DOHH2 (cell line): ENCODE data around the gene TM9SF4.

ENCODE experiments used
- H3F3A ChIP-seq: fragments of 200-600 bp; sonication (generic), shearing (Covaris generic); 2 replicates; pipeline ENCODE4 v1.6.0; 2016; ENCODE audit warnings: antibody characterized with exemption, mild to moderate bottlenecking; ENCODE audit not compliant: control insufficient read depth, insufficient read depth
- H3K27ac ChIP-seq: fragments of 200-600 bp; sonication (generic); 2 replicates; pipeline ENCODE4 v1.5.1; 2014; ENCODE audit warnings: low read depth, mild to moderate bottlenecking, low read length, moderate library complexity
- H3K27me3 ChIP-seq: fragments of 200-600 bp; sonication (generic); 2 replicates; pipeline ENCODE4 v1.6.1; 2014; ENCODE audit warnings: mild to moderate bottlenecking, low read length, mixed read lengths; ENCODE audit not compliant: control insufficient read depth
- H3K36me3 ChIP-seq: fragments of 200-600 bp; sonication (generic); 2 replicates; pipeline ENCODE4 v1.6.1; 2014; ENCODE audit warnings: mild to moderate bottlenecking, low read length, moderate library complexity, mixed read lengths; ENCODE audit not compliant: control insufficient read depth
- H3K4me1 ChIP-seq: fragments of 200-600 bp; sonication (generic); 2 replicates; pipeline ENCODE4 v1.6.1; 2014; ENCODE audit warnings: mild to moderate bottlenecking, low read length, mixed read lengths; ENCODE audit not compliant: control insufficient read depth
- H3K4me2 ChIP-seq: fragments of 200-600 bp; sonication (generic); 2 replicates; pipeline ENCODE4 v1.6.0; 2014; ENCODE audit warnings: mild to moderate bottlenecking, low read length, moderate library complexity
- H3K4me3 ChIP-seq: fragments of 200-600 bp; sonication (generic); 2 replicates; pipeline ENCODE4 v1.5.1; 2014; ENCODE audit warnings: mild to moderate bottlenecking, low read length, mixed read lengths
- H3K79me2 ChIP-seq: fragments of 200-600 bp; sonication (generic); 2 replicates; pipeline ENCODE4 v1.6.1; 2014; ENCODE audit warnings: mild to moderate bottlenecking, low read length, mixed read lengths; ENCODE audit not compliant: control insufficient read depth
- H3K9me2 ChIP-seq: fragments of 200-600 bp; sonication (generic); replicated peaks from 2 replicates; pipeline ENCODE4 v1.6.1; 2014; ENCODE audit warnings: mild to moderate bottlenecking, low read length, mixed read lengths; ENCODE audit not compliant: control insufficient read depth
- H3K9me3 ChIP-seq: fragments of 200-600 bp; sonication (generic); 2 replicates; pipeline ENCODE4 v1.6.1; 2014; ENCODE audit warnings: antibody characterized with exemption, low read length, mixed read lengths; ENCODE audit not compliant: control insufficient read depth, insufficient read depth
- H4K20me1 ChIP-seq: fragments of 200-600 bp; sonication (generic); 2 replicates; pipeline ENCODE4 v1.6.0; 2014; ENCODE audit warnings: low read depth, mild to moderate bottlenecking, antibody characterized with exemption, low read length, moderate library complexity; ENCODE audit not compliant: control insufficient read depth, insufficient read depth
- CTCF ChIP-seq: fragments of 200-600 bp; sonication (generic); IDR thresholded peaks from one replicate; pipeline ENCODE4 v1.5.1; 2014; ENCODE audit warnings: antibody characterized with exemption, mild to moderate bottlenecking, low read depth, low read length; ENCODE audit not compliant: poor library complexity, severe bottlenecking
- EZH2phosphoT487 ChIP-seq: fragments of 200-600 bp; sonication (generic); IDR thresholded peaks from 2 replicates; pipeline ENCODE4 v1.6.1; 2017; ENCODE audit warnings: borderline replicate concordance, mild to moderate bottlenecking, antibody characterized with exemption, low read length, moderate library complexity, mixed read lengths

TM9SF4 gene

DNA sequence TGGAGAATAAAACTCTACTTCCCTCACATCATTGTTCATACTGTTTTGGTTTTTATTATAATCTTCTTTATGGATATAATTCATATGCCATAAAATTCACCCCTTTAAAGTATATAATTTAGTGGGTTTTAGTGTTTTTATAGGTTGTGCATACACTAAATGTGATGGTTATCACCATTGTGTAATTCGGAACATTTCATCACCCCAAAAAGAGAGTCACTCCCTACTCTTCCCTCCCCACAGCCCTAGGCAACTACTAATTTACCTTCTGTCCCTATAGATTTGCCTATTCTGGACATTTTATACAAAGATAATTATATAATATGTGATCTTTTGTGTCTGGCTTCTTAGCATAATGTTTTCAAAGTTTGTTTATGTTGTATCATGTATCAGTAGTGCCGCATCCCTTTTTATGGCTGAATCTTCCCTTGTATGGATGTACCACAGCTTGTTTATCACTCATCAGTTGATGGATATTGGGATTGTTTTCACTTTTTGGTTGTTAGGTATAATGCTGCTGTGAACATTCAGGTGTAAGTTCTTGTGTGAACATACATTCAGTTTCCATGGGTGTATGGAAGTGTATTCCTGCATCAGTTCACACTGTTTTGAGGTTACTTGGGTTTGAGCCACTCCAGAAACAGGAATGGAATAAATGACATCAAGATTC, 4.2 kb downstream of the TM9SF4 start:
- H3K9me2 ChIP-seq, result no peaks in the 10 kb centered on the region
- peaks cover 23% of the 10 kb centered on the region for H4K20me1 ChIP-seq
- no peaks in the 10 kb centered on the region for H3K27me3 ChIP-seq
- H3K36me3 ChIP-seq, result peaks cover 41% of the 10 kb centered on the region
- no peak for TF ChIP-seq EZH2phosphoT487
- no peak for TF ChIP-seq CTCF
- no peak overlapping the region for H3K4me2 ChIP-seq
- no peak overlapping the region for H3K4me3 ChIP-seq
- peaks cover 27% of the 10 kb centered on the region for H3K4me1 ChIP-seq
- H3K9me3 ChIP-seq, result no peaks in the 10 kb centered on the region
- no peak overlapping the region for H3K27ac ChIP-seq
- peaks cover 90% of the 10 kb centered on the region for H3K79me2 ChIP-seq
- H3F3A ChIP-seq, result no peaks in the 10 kb centered on the region

DNA sequence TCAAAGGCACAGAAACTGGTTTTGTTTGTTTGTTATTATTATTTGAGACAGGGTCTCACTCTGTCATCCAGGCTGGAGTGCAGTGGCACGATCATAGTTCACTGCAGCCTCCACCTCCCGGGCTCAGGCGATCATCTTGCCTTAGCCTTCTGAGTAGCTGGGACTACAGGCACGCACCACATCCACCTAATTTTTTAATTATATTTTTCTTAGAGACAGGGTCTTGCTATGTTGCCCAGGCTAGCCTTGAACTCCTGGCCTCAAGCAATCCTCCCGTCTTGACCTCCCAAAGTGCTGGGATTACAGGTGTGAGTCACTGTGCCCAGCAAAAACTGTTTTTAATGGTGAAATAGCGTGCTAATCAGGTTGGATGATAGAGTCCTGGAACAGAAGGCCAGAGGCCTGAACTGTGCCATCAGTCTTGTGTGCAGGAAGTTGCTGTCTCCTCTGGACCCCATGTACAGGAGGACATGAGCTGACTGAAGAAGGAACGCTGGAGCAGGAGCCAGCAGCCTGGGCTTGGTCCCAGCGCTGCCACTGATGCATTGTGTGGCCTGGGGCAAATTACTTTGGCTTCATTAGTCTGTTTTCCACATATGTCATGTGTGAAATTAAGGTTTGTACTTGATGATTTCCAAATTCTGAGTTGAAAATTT, 4.9 kb downstream of the TM9SF4 start:
- Histone ChIP-seq H3K4me2 (no peak overlapping the region), H3F3A (no peaks in the 10 kb centered on the region; the same call in 1 of the 2 replicates)

GRCh38 chr20:32115211-32115767, 5.8 kb downstream of the TM9SF4 start:
- TF ChIP-seq CTCF (no peak), EZH2phosphoT487 (no peak)
- Histone ChIP-seq H3K9me2 (no peaks in the 10 kb centered on the region), H3K79me2 (peaks cover 98% of the 10 kb centered on the region), H3K9me3 (no peaks in the 10 kb centered on the region), H3K4me2 (no peak overlapping the region), H3F3A (peaks cover 2% of the 10 kb centered on the region; the same call in 1 of the 2 replicates), H4K20me1 (peaks cover 22% of the 10 kb centered on the region), H3K4me1 (peaks cover 26% of the 10 kb centered on the region), H3K4me3 (no peak overlapping the region), H3K27me3 (no peaks in the 10 kb centered on the region), H3K36me3 (peaks cover 36% of the 10 kb centered on the region), H3K27ac (no peak overlapping the region)

More for the DNA sequence above, 4.9 kb downstream of the TM9SF4 start:
- Histone ChIP-seq H3K4me3 (no peak overlapping the region), H3K27ac (no peak overlapping the region), H3K27me3 (no peaks in the 10 kb centered on the region), H4K20me1 (peaks cover 23% of the 10 kb centered on the region), H3K9me3 (no peaks in the 10 kb centered on the region), H3K36me3 (peaks cover 41% of the 10 kb centered on the region), H3K4me1 (peaks cover 27% of the 10 kb centered on the region), H3K79me2 (peaks cover 98% of the 10 kb centered on the region), H3K9me2 (no peaks in the 10 kb centered on the region)
- TF ChIP-seq EZH2phosphoT487 (no peak), CTCF (no peak)
